HUDEP-2 (cell line): Measurements from ENCODE around the gene TMEM120B.
"Not testable (repeated sequence)": the region's sequence is repeated elsewhere in the genome, so short reads cannot be mapped to it uniquely, and the experiment has no call there.

Experiments
- DNase-seq, 76 experiments: peaks; one replicate each; lab custom pipeline; 2025; ENCODE audit not compliant: unreplicated experiment in 76 of 76; lab: John Stamatoyannopoulos, UW

TMEM120B gene

DNA sequence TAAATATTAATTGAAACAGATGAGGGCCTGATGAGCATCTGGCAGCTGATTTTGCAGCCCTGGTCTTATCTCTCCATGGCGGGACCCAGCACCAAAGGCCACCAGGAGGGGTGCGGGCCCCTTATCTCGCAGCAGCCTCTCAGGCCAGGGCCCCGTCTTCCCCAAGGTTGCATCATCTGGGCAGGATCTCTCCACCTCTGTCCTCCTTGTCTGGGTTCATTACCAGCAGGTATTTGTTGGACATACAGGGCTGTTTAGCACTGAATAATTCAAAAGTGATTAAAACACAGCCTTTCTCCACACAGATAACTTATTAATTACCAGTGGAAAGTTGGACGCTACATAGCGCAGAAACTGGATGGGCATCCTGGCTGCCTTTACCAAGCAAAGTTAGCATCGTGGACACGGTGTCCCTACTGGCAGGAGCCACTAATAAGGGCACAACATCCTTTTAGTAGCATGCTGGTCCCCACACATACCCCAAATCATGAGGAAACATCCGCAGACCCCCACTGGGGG lies 25.8 kb downstream of the TMEM120B start:
- peak in 73 of 76 experiments; percentile 21 to 89 (median 74) for DNase-seq

DNA sequence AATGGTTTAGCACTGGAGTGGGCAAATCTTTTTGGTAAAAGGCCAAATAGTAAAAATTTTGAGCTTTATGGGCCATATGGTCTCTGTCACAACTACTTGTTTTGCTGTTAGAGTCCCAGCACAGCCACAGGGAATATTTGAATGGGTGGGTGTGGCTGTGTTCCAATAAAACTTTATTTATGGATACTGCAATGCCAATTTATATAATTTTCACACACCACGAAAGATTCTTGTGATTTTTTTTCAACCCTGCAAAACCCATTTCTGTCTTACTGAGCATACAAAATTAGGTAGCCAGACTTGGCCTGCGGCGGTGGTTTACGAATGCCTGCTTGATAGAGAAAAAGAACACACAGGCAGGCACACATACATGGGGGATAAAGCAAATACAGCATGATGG lies 28.3 kb downstream of the TMEM120B start:
- DNase-seq: no peak

DNA sequence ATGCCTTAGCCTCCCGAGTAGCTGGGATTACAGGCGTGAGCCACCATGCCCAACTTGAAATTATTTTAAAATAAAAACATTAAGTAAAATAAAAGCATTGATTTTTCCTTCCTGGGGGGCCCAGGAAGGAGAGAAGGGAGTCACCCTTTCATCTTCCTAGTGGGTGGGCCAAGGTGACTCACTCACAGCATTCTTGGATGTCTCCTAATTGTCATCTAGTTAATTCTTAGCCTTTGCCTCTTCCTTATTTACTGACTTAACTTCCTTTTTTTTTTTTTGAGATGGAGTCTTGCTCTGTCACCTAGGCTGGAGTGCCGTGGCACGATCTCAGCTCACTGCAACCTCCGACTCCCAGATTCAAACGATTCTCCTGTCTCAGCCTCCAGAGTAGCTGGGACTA lies 29.2 kb downstream of the TMEM120B start:
- DNase-seq: no peak

DNA sequence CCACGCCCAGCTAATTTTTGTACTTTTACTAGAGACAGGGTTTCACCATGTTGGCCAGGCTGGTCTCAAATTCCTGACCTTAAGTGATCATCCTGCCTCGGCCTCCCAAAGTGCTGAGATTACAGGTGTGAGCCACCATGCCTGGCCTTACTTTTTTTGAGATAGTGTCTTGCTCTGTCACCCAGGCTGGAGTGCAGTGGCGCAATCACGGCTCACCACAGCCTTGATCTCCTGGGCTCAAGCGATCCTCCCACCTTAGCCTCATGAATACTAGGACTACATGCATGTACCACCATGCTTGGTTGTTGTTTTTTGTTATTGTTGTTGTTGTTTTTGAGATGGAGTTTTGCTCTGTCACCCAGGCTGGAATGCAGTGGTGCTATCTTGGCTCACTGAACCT lies 33.0 kb downstream of the TMEM120B start:
- DNase-seq: not testable (repeated sequence)

- DNase-seq: no peak
Measured at GRCh38 chr12:121748218-121748570, 35.6 kb downstream of the TMEM120B start.

- peak in 6 of 76 experiments; percentile 2 to 10 (median 8) for DNase-seq
Measured at GRCh38 chr12:121748571-121749265, 36.2 kb downstream of the TMEM120B start.

DNA sequence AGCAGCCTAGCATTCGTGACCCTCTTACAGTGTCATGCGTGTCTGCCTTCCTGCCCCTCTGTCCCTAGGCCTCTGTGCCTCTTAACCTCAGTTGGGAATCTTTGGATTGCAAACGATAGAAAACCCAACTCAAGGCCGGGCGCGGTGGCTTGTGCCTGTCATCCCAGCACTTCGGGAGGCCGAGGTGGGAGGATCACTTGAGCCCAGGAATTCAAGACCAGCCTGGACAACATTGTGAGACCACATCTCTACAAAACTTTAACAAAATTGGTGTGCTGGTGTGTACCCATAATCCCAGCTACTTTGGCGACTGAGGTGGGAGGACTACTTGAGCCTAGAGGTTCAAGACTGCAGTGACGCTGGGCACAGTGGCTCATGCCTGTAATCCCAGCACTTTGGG lies 36.7 kb downstream of the TMEM120B start:
- DNase-seq: no peak

DNA sequence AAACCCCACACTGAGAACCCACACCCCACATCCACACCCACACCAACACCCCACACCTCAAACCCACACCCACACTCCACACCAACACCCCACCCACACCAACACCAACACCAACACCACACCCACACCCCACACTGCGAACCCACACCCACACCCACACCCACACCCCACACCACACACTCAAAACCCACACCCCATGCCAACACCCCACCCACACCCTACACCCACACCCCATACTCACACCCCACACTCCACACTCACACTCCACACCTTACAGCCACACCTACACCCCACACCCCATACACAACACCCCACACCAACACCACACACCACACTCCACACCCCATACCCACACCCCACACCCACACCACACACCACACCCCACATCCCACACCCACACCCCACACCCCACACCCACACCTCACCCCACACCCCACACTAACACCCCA lies 38.0 kb downstream of the TMEM120B start:
- DNase-seq: peak in 7 of 76 experiments; percentile 8 to 31 (median 13)

GRCh38 chr12:121751034-121751433 lies 38.5 kb downstream of the TMEM120B start:
- DNase-seq: no peak

DNA sequence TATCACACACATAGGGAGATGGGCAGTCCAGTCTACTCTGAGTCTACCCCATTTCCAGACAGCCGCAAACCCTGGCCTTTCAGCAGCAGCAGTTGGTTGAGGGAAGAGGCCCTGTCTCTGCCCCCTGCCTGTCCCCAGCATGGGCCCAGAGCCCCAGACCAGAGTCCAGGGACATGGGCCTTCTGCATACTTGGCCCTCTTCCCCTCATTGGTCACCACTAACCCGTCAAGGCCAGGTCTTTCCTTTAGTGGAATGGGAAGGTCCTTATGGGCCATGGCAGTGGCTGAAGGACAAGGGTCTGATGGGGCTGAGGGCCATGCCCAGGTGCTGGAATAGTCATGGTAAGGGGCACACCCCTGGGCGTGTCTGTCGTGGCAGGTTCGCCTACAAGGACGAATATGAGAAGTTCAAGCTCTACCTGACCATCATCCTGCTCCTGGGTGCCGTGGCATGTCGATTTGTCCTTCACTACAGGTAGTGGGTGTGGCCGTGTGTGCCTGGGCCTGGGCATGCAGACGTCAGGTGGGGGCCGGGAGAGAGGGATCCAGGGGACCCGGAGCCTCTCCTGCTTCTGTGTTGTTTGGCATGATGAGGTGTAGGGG lies 39.3 kb downstream of the TMEM120B start:
- DNase-seq: no peak

GRCh38 chr12:121753844-121754264 lies 41.3 kb downstream of the TMEM120B start:
- no peak for DNase-seq

DNA sequence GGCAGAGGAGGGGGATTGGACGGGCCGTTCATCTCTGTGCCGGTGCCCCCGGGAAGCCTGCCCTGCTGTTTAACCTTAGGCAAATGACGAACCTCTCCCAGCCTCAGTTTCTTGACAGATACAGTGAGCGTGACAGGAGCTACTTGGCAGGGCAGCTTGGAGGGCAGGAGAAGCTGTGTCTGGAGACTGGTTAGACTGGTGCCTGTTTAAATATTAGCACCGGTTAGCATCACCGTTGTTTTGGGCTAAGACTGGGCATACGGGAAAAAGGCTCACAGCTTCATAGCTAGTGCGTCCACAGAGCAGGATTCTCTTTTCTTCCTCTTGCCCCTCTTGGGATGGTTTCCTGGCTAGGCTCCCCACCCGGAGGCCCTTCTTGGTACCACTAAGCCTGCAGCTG lies 42.3 kb downstream of the TMEM120B start:
- no peak for DNase-seq

- no peak for DNase-seq
Measured at GRCh38 chr12:121755591-121755990, 43.0 kb downstream of the TMEM120B start.

DNA sequence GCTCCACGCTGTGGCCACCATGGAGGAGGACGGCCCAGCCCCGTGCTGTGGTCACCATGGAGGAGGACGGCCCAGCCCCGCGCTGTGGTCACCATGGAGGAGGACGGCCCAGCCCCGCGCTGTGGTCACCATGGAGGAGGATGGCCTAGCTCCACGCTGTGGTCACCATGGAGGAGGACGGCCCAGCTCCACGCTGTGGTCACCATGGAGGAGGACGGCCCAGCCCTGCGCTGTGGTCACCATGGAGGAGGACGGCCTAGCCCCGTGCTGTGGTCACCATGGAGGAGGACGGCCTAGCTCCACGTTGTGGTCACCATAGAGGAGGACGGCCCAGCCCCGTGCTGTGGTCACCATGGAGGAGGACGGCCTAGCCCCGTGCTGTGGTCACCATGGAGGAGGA lies 46.0 kb downstream of the TMEM120B start:
- not testable (repeated sequence) for DNase-seq

- no peak for DNase-seq
Measured at GRCh38 chr12:121762269-121762668, 49.7 kb downstream of the TMEM120B start.

DNA sequence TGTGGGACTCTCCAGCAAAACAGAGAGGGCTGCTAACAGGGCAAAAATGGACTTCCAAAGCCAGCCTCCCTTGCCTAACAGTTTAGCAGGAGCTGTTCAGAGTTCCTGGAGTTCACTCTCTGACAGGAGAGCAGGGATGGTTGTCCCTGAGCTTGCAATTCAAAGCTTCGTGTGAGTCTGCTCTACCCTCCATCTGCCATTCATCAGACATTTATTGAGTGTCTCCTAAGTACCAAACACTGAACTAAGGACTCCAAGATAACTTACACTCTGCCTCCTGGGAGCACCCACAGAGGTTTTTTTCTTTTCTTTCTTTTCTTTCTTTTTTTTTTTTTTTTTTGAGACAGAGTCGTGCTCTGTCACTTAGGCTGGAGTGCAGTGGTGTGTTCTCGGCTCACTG lies 52.3 kb downstream of the TMEM120B start:
- DNase-seq: no peak

DNA sequence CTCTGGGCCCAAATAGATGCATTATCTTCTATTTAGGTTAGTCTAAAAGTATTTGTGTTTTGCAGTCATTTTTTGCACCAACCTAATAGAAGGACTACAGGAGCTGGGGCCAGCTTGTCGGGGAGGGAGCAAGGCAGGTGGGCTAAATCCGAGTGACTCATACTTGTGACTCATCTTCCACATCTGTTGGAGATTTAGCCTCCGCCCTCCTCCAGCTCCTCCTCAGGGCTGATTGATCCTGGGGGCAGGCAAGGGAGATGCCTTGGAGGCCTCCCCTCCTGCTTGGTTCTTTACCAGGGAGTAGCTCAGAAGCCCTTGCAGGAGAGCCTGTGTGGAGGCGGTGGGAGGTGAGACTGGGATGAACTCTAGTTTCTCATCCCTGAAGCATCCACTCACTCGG lies 53.0 kb downstream of the TMEM120B start:
- DNase-seq: peak in 6 of 76 experiments; percentile 4 to 35 (median 16)

- no peak for DNase-seq
Measured at GRCh38 chr12:121766290-121767039, 53.9 kb downstream of the TMEM120B start.

- DNase-seq: no peak
Measured at GRCh38 chr12:121767525-121768016, 55.0 kb downstream of the TMEM120B start.

GRCh38 chr12:121769297-121769830 lies 56.8 kb downstream of the TMEM120B start:
- no peak for DNase-seq

GRCh38 chr12:121769831-121770301 lies 57.3 kb downstream of the TMEM120B start:
- peak in 18 of 76 experiments; percentile 4 to 63 (median 36) for DNase-seq
